Measurements from ENCODE around the gene PEA15. TPM values are rescaled to one million over a fixed set of nuclear protein-coding genes. Genes with fewer than 3 reads are reported as not detected.
A peak's percentile ranks its signal among the peaks of the same experiment; 100 is the strongest.

The PEA15 gene
- total and polyA plus RNA-seq, 9 of the 15 experiments (the other 6 are each of a cell fraction or from before 2014, with no cell fraction given) = 8.2 to 175 (median 35.4) TPM

DNA sequence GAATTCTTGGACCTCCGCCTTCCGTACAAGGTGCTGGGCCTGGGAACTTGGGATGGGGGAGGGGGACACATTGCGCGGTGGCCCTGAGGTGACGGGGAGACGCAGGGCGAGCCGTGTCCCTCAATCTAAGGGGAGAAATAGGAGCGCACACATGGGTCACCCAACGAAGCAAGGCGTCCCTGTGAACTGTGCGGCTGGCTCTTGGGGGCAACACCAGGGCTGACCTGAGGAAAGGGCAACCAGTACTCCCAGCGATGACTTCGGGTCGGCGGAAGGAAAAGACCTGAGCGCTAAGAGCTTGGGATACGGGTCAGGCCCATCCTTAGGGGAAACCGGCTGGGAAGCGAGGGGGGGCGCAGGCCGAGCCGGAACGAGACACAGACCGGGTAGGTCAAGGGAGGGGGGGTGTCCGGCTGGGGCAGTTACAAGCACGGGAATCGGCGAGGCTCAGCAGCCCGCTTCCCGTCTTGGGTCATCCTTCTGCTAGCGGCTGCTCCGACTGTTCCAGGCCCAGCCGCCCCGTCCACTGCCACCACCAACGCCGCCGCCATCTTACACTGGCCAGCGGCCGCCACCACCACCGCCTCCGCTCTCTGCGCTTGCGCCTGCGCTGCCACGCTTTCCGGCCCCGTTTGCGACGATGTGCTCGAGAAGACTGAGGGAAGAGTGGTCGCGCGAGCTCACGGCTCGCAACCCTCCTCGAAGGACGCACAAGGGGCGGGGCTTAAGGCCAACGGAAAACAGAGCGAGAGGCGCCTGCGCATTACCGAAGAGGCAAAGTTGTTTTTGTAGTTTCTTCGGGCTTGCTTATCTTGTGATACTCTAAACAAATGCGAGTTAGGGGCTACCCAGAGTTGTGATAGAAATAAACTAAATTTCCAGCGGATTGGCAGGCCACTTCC is 57.0 kb downstream of the PEA15 start, which contains the start of gene DCAF8 (continued):
- TF ChIP-seq ZNF263 (CRISPR knock-in tag; IDR thresholded peaks at IDR 0.05; ENCODE audit: borderline replicate concordance) = peak; percentile 41; the same call in 1 of the 2 replicates
- TF ChIP-seq SOX6 (IDR thresholded peaks at IDR 0.05) = peak; percentile 17; the same call in 1 of the 2 replicates
- TF ChIP-seq ZNF217 (CRISPR knock-in tag; IDR thresholded peaks at IDR 0.05) = no peak
- no peak for TF ChIP-seq CEBPG (CRISPR knock-in tag; IDR thresholded peaks at IDR 0.05)
- TF ChIP-seq CEBPG (tag; conservative IDR thresholded peaks at IDR 0.05 in 1 of 2, IDR thresholded peaks at IDR 0.05 in 1 of 2) = no peak
- no peak for TF ChIP-seq ZEB2 (IDR thresholded peaks at IDR 0.05)
- peak in 1 of 2 experiments; percentile 72; a peak in 1 of 4 replicates for TF ChIP-seq KDM4B (IDR thresholded peaks at IDR 0.05; ENCODE audit: borderline replicate concordance in 2 of 2, low read depth in 1 of 2)
- TF ChIP-seq, protein P1, sequence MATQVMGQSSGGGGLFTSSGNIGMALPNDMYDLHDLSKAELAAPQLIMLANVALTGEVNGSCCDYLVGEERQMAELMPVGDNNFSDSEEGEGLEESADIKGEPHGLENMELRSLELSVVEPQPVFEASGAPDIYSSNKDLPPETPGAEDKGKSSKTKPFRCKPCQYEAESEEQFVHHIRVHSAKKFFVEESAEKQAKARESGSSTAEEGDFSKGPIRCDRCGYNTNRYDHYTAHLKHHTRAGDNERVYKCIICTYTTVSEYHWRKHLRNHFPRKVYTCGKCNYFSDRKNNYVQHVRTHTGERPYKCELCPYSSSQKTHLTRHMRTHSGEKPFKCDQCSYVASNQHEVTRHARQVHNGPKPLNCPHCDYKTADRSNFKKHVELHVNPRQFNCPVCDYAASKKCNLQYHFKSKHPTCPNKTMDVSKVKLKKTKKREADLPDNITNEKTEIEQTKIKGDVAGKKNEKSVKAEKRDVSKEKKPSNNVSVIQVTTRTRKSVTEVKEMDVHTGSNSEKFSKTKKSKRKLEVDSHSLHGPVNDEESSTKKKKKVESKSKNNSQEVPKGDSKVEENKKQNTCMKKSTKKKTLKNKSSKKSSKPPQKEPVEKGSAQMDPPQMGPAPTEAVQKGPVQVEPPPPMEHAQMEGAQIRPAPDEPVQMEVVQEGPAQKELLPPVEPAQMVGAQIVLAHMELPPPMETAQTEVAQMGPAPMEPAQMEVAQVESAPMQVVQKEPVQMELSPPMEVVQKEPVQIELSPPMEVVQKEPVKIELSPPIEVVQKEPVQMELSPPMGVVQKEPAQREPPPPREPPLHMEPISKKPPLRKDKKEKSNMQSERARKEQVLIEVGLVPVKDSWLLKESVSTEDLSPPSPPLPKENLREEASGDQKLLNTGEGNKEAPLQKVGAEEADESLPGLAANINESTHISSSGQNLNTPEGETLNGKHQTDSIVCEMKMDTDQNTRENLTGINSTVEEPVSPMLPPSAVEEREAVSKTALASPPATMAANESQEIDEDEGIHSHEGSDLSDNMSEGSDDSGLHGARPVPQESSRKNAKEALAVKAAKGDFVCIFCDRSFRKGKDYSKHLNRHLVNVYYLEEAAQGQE (IDR thresholded peaks at IDR 0.05; ENCODE audit: borderline replicate concordance) = no peak
- TF ChIP-seq, protein P1 (CRISPR knock-in tag; IDR thresholded peaks at IDR 0.05; ENCODE audit: low read depth) = no peak; the same call in 1 of the 2 replicates
- no peak for TF ChIP-seq STAT5B (CRISPR knock-in tag; IDR thresholded peaks at IDR 0.05)
- TF ChIP-seq ZNF41 (CRISPR knock-in tag; conservative IDR thresholded peaks at IDR 0.05) = 0 out of 2 replicates have a peak, but pooled peaks have one; percentile 16
- TF ChIP-seq KLF6 (CRISPR knock-in tag; IDR thresholded peaks at IDR 0.05; ENCODE audit: borderline replicate concordance) = no peak
- TF ChIP-seq HNRNPL (IDR thresholded peaks at IDR 0.05; ENCODE audit: low read depth, low read length) = no peak
- TF ChIP-seq ESRRB (CRISPR knock-in tag; IDR thresholded peaks at IDR 0.05; ENCODE audit: borderline replicate concordance) = 0 out of 2 replicates have a peak, but pooled peaks have one; percentile 58
- no peak for TF ChIP-seq POLR3G (IDR thresholded peaks at IDR 0.05; ENCODE audit: extremely low read depth, insufficient read length, insufficient replicate concordance)
- TF ChIP-seq ZNF124 (CRISPR knock-in tag; IDR thresholded peaks at IDR 0.05) = no peak
- no peak for TF ChIP-seq NCOA6 (IDR thresholded peaks at IDR 0.05)
- no peak for TF ChIP-seq NR2C1 (IDR thresholded peaks at IDR 0.05)
- TF ChIP-seq NR2C1 (tag; IDR thresholded peaks at IDR 0.05) = no peak
- 0 out of 4 replicates have a peak, but pooled peaks of 1 of the 2 experiments have one; percentile 6 for TF ChIP-seq TBL1XR1 (IDR thresholded peaks at IDR 0.05; ENCODE audit: low read length in 2 of 2)
- peak; percentile 81 for TF ChIP-seq SP1 (CRISPR knock-in tag; IDR thresholded peaks at IDR 0.05)
- TF ChIP-seq ILK (tag; IDR thresholded peaks at IDR 0.05; ENCODE audit: borderline replicate concordance, low read depth) = no peak
